ENCODE results near the gene ID2. TPM values are rescaled to one million over a fixed set of nuclear protein-coding genes. Genes with fewer than 3 reads are reported as not detected.

Gene ID2
- total and polyA plus RNA-seq, 2 donors (not counting 1 experiment from before 2014, with no cell fraction given) = 15.0 to 25.9 TPM

DNA sequence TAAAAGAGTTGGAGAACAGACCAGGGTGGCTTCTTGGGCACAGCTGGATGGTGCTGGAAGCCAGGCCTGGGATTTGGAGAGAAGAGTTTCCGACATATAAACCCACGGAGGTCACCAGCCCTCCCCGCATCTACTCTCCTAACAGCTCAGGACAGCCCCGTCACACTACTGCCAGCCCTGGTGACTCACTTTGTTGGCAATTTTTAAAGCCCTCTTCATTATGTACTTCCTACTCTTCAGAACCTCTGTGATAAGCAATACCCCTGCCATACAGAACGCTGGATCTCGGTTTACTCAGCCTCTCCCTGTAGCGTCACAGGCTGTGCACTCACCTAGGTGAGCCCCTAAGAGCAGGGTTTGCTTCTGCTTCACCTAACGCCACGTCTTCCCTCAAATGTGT lies 48.1 kb downstream of the ID2 start:
- 99% methylated on average over 8 of the region's 9 CpGs for WGBS (ENCODE audit: insufficient coverage)
- Histone ChIP-seq H3K36me3 (replicated peaks in 1 of 2; ENCODE audit: control extremely low read depth in 1 of 2, control insufficient read depth in 1 of 2, extremely low read depth in 1 of 2, insufficient read depth in 2 of 2, low read length in 1 of 2) (peaks cover 7 to 46% of the 10 kb centered on the region in 2 experiments), H3K79me2 (ENCODE audit: control insufficient read depth, insufficient read depth, low read length) (no peaks in the 10 kb centered on the region)

GRCh38 chr2:8732601-8733000 lies 50.7 kb downstream of the ID2 start:
- H3K4me3 ChIP-seq (ENCODE audit: control extremely low read depth in 1 of 5, extremely low read depth in 1 of 5, insufficient read depth in 1 of 5, low read depth in 2 of 5, low read length in 4 of 5) = no peak overlapping the region
- DNase-seq (no peak), ATAC-seq (ENCODE audit: low read depth) (no peak)
- no peaks in the 10 kb centered on the region for H4K20me1 ChIP-seq (ENCODE audit: control insufficient read depth, insufficient read depth, low read length, poor library complexity, severe bottlenecking)
- no peak overlapping the region for H3K27ac ChIP-seq (ENCODE audit: low read length in 2 of 2)
- H3K4me1 ChIP-seq (ENCODE audit: control insufficient read depth in 2 of 2, insufficient read depth in 2 of 2, low read length in 2 of 2) = no peaks in the 10 kb centered on the region
- H3K4me3 Mint-ChIP-seq = no peak overlapping the region
- H3K9me3 Mint-ChIP-seq (ENCODE audit: insufficient read depth) = no peaks in the 10 kb centered on the region
- no peaks in the 10 kb centered on the region for H3K9me3 ChIP-seq (ENCODE audit: control extremely low read depth in 1 of 3, control insufficient read depth in 2 of 3, insufficient read depth in 1 of 3, low read length in 2 of 3)
- H3K27ac Mint-ChIP-seq = no peak overlapping the region
- no peak overlapping the region for H3K4me2 ChIP-seq (replicated peaks; ENCODE audit: low read depth, low read length, poor library complexity, severe bottlenecking)
- H3K4me1 Mint-ChIP-seq = no peaks in the 10 kb centered on the region
- H2AFZ ChIP-seq (ENCODE audit: insufficient read depth, low read depth, low read length, poor library complexity, severe bottlenecking) = no peak overlapping the region
- H3K36me3 ChIP-seq (replicated peaks in 1 of 2; ENCODE audit: control extremely low read depth in 1 of 2, control insufficient read depth in 1 of 2, extremely low read depth in 1 of 2, insufficient read depth in 2 of 2, low read length in 1 of 2) = peaks cover 7 to 50% of the 10 kb centered on the region in 2 experiments
- intact Hi-C loops (cut with micrococcal nuclease) = no loop called here
- POLR2A ChIA-PET = no interaction called here
- CTCF ChIA-PET = no interaction called here
- no peak overlapping the region for H3K9ac ChIP-seq (ENCODE audit: low read length)
- no peak for TF ChIP-seq EZH2 (IDR thresholded peaks at IDR 0.05; ENCODE audit: borderline replicate concordance, insufficient read depth, low read depth, low read length, poor library complexity, severe bottlenecking)
- TF ChIP-seq, protein P1, sequence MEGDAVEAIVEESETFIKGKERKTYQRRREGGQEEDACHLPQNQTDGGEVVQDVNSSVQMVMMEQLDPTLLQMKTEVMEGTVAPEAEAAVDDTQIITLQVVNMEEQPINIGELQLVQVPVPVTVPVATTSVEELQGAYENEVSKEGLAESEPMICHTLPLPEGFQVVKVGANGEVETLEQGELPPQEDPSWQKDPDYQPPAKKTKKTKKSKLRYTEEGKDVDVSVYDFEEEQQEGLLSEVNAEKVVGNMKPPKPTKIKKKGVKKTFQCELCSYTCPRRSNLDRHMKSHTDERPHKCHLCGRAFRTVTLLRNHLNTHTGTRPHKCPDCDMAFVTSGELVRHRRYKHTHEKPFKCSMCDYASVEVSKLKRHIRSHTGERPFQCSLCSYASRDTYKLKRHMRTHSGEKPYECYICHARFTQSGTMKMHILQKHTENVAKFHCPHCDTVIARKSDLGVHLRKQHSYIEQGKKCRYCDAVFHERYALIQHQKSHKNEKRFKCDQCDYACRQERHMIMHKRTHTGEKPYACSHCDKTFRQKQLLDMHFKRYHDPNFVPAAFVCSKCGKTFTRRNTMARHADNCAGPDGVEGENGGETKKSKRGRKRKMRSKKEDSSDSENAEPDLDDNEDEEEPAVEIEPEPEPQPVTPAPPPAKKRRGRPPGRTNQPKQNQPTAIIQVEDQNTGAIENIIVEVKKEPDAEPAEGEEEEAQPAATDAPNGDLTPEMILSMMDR (IDR thresholded peaks at IDR 0.05) = no peak
- WGBS (ENCODE audit: insufficient coverage) = 98% methylated on average over 10 of the region's 10 CpGs
- no peaks in the 10 kb centered on the region for H3K79me2 ChIP-seq (ENCODE audit: control insufficient read depth, insufficient read depth, low read length)
- H3K27me3 Mint-ChIP-seq = no peaks in the 10 kb centered on the region
- no peaks in the 10 kb centered on the region for H3K27me3 ChIP-seq (replicated peaks in 1 of 4; ENCODE audit: control extremely low read depth in 1 of 4, control insufficient read depth in 3 of 4, insufficient read depth in 4 of 4, low read length in 3 of 4)

More for the DNA sequence above, 48.1 kb downstream of the ID2 start:
- H3K27me3 Mint-ChIP-seq = no peaks in the 10 kb centered on the region
- no peaks in the 10 kb centered on the region for H3K4me1 ChIP-seq (ENCODE audit: control insufficient read depth in 2 of 2, insufficient read depth in 2 of 2, low read length in 2 of 2)
- H3K9me3 ChIP-seq (ENCODE audit: control extremely low read depth in 1 of 3, control insufficient read depth in 2 of 3, insufficient read depth in 1 of 3, low read length in 2 of 3) = no peaks in the 10 kb centered on the region
- H3K4me3 Mint-ChIP-seq = no peak overlapping the region
- intact Hi-C loops (cut with micrococcal nuclease) = no loop called here
- DNase-seq (no peak), ATAC-seq (ENCODE audit: low read depth) (no peak)
- TF ChIP-seq, protein P1 (IDR thresholded peaks at IDR 0.05) = no peak
- TF ChIP-seq EZH2 (IDR thresholded peaks at IDR 0.05; ENCODE audit: borderline replicate concordance, insufficient read depth, low read depth, low read length, poor library complexity, severe bottlenecking) = no peak
- no peak overlapping the region for H3K4me2 ChIP-seq (replicated peaks; ENCODE audit: low read depth, low read length, poor library complexity, severe bottlenecking)
- ChIA-PET POLR2A (no interaction called here), CTCF (no interaction called here)
- no peak overlapping the region for H3K4me3 ChIP-seq (ENCODE audit: control extremely low read depth in 1 of 5, extremely low read depth in 1 of 5, insufficient read depth in 1 of 5, low read depth in 2 of 5, low read length in 4 of 5)
- no peaks in the 10 kb centered on the region for H3K9me3 Mint-ChIP-seq (ENCODE audit: insufficient read depth)
- H4K20me1 ChIP-seq (ENCODE audit: control insufficient read depth, insufficient read depth, low read length, poor library complexity, severe bottlenecking) = no peaks in the 10 kb centered on the region
- no peak overlapping the region for H3K9ac ChIP-seq (ENCODE audit: low read length)
- H3K27ac ChIP-seq (ENCODE audit: low read length in 2 of 2) = no peak overlapping the region
- H3K27ac Mint-ChIP-seq = no peak overlapping the region
- no peaks in the 10 kb centered on the region for H3K27me3 ChIP-seq (replicated peaks in 1 of 4; ENCODE audit: control extremely low read depth in 1 of 4, control insufficient read depth in 3 of 4, insufficient read depth in 4 of 4, low read length in 3 of 4)
- no peak overlapping the region for H2AFZ ChIP-seq (ENCODE audit: insufficient read depth, low read depth, low read length, poor library complexity, severe bottlenecking)
- H3K4me1 Mint-ChIP-seq = no peaks in the 10 kb centered on the region

Other genes with a start within 250 kb of the ID2 start
- gene KIDINS220, start 155.6 kb downstream of the ID2 start, total RNA-seq = 36.6 and 43.6 TPM in 2 replicates
- gene KIDINS220, start 155.6 kb downstream of the ID2 start, polyA plus RNA-seq = 12.5 and 15.4 TPM in 2 replicates

Measured in B cell (primary cell).